Skeletal muscle cell (primary cell): ENCODE results near the gene CACNA2D3.
"Not testable (repeated sequence)": the region's sequence is repeated elsewhere in the genome, so short reads cannot be mapped to it uniquely, and the experiment has no call there.

Experiments
- DNase-seq: peaks from one replicate; pipeline ENCODE4 v3.0.0-alpha.2; 2010; ENCODE audit warnings: low read depth
- H3K4me3 ChIP-seq: 2 replicates; pipeline ENCODE4 v1.5.1; 2011; ENCODE audit warnings: low read depth, mild to moderate bottlenecking, control low read depth, low read length, moderate library complexity

CACNA2D3 gene

DNA sequence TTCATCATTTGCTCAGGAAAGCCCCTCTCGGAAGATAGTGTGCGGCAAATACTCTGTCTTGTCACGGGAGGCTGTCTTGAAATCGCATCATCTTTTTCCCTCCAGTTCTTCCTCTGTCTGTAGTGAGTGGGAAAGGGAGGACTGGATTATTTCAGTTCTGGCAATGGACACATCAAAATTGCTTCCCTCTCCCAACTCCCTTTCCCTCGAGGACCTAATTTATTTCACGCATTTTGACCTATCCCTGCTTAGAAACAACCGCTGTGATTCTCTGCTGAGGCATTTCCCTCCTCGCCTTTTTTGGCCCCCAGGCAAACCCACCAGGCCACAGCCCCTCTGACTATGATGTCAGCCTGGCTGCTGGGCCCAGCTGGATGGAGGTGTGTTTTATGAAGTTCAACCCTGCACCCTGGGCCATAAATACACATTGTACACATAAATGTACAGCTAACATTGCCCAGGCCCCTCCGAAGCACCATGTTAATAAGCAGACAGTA, 944.2 kb downstream of the CACNA2D3 start:
- peak; percentile 28 for DNase-seq
- no peak overlapping the region for H3K4me3 ChIP-seq

DNA sequence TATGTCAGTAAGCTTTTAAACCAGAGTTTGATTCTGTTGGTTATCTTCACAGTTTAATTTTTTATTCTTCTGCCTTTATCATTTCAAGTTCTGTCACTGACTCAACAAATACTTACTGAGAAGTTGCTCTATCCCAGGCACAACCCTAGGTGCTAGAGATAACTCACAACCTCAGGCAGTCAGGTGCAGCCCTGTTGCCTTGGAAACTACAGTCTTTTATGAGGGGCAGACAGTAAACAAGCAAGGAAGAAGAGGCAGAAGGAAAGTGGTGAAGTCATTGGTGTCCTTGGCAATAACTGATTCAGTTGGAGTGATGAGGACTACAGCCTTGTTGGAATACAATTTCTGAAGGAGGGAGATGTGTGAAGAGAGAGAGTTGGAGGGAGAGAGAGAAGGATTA, 947.6 kb downstream of the CACNA2D3 start:
- H3K4me3 ChIP-seq, result no peak overlapping the region
- no peak for DNase-seq

DNA sequence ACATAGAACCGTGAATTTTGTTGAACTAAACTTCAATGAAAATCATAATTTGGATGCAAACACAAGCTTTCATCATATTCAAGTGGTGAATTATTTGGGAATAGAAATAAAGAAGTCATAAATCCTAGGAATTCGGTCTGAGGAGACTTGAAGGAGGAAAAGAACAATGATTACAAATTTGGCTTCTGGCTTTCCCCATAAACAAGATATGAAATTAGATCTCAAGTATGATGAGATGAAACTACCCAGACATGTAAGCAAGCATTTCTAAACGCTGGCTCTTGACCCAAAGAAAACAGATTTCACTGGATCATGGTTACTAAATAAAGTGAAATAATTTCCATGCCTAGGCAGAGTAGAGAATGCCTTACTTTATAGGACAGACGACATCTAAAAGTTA, 952.4 kb downstream of the CACNA2D3 start:
- DNase-seq, result no peak
- H3K4me3 ChIP-seq, result no peak overlapping the region

DNA sequence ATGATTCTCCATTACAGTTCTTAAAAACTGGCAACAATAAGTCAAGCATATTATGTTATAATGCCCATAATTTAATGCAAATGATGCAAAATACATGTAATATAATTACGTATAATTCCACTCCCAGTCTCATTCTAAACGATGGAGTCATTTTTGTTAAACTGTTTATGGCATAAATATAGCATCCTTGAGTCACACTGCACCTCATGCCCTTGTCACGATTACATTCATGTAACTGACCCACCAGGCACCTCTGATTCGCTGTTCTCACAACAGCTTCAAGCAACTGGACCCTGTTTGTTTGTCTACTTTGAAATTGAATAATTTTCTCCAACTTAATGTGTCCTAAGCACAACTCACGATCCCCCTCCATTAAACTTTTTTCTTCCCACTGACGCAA, 953.5 kb downstream of the CACNA2D3 start:
- H3K4me3 ChIP-seq, result no peak overlapping the region
- no peak for DNase-seq

DNA sequence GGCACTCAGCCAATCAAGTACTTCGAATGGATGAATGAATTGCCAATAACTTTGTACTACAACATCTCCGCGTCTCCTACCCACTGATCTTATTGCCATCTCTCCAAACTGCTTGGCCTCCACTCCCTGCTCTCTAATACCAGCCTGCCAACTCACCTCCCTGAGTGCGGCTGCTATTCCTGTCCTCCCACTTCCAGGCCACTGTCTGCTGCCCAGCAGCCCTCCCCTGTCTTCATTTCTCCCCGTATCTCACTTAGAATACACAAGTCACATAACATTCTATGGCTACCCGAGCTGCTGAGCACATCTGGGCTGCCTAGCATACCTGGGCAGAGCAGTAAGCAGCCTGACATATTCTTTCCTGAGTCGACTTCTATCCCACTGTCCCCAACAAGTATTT, 955.4 kb downstream of the CACNA2D3 start:
- H3K4me3 ChIP-seq, result no peak overlapping the region
- DNase-seq, result no peak

DNA sequence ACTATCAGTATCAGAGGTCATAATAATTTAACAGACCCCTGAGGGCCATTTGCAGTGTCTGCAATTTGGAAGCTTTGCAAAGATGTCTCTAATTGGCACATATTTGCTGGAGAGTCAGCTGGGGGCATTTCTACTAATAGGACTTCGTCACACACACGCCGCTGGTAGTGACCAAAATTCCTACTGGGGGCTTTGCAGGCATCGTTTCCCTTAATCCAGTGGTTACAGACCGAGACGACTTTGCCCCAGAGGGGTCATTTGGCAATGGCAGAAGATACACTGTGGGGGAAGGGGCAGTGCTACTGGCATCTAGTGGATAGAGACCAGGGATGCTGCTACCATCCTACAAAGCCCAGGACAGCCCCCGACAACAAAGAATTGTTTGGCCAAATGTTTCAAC, 956.5 kb downstream of the CACNA2D3 start:
- DNase-seq, result no peak

DNA sequence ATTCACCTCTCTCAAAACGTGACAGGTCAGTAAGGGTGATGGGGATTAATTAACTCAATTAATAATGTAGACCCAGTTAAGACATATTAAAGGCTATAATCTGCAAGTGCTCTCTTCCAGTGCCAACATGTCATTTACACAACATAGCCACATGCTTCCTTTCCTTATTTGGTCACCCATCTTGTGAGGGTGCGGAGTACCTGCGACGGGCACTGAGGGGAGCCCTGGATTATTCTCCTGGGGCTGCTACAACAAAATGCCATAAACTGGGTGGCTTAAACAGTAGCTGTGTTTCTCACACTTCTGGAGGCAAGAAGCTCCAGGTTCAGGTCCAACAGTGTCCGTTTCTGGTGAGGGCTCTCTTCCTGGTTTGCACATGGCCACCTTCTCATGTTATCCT, 962.9 kb downstream of the CACNA2D3 start:
- no peak overlapping the region for H3K4me3 ChIP-seq
- DNase-seq, result no peak

More for the DNA sequence above, 956.5 kb downstream of the CACNA2D3 start:
- no peak overlapping the region for H3K4me3 ChIP-seq

DNA sequence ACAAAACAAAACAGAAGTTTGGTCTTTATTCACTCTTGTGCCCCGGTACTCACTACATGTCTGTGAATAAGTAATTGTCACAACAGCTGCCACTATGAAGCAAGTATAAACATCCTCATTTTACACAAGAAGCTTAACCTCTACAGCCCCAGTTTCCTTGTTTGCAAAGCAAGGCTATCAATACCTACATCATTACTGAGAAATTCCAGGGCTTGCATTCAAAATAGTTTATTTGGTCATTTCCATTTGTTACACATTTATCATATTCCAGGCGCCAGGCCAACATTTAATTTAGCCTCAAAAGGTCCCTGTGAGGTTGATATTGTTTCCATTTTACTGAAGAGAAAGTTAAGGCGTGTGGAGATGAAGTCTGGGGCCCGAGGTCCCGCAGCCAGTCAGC, 966.9 kb downstream of the CACNA2D3 start:
- no peak overlapping the region for H3K4me3 ChIP-seq
- DNase-seq, result peak; percentile 5

DNA sequence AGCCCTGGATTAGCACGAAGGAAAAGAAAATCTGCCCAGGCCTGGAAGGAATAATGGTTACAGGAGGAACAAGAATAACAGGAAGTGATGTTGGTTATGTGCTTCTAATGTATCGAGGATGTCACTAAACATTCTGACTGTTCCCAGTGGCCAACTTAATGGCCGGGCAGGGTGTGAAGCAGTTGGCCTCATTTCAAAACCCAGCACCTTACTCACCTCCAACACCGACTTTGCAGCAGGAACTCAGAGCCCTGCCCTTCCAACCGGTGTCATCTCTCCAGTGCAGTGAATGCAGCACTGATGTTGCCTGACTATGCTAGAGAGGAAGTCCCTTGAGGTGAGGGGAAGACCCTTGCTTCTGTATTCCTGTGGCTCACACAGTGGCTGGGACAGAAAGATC, 967.9 kb downstream of the CACNA2D3 start:
- no peak for DNase-seq

DNA sequence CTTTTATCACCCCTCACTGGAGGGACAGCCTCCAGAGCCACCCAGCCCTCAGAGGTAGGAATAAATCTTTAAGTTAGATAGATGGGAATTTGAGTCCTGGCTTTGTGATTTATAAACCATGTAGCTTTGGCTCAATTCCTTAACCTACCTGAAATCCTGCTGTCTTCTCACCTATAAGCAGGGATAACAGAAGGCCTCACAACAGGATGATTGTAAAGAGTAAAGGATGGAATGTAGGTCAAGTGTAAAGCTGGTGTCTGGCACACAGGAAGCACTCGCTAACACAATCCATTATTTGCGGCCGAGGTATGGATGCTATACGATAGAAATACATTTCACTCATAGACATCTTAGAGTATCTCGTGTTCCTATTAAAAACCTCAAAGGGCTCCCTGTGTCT, 968.4 kb downstream of the CACNA2D3 start:
- no peak overlapping the region for H3K4me3 ChIP-seq
- no peak for DNase-seq

More for the DNA sequence above, 967.9 kb downstream of the CACNA2D3 start:
- no peak overlapping the region for H3K4me3 ChIP-seq

DNA sequence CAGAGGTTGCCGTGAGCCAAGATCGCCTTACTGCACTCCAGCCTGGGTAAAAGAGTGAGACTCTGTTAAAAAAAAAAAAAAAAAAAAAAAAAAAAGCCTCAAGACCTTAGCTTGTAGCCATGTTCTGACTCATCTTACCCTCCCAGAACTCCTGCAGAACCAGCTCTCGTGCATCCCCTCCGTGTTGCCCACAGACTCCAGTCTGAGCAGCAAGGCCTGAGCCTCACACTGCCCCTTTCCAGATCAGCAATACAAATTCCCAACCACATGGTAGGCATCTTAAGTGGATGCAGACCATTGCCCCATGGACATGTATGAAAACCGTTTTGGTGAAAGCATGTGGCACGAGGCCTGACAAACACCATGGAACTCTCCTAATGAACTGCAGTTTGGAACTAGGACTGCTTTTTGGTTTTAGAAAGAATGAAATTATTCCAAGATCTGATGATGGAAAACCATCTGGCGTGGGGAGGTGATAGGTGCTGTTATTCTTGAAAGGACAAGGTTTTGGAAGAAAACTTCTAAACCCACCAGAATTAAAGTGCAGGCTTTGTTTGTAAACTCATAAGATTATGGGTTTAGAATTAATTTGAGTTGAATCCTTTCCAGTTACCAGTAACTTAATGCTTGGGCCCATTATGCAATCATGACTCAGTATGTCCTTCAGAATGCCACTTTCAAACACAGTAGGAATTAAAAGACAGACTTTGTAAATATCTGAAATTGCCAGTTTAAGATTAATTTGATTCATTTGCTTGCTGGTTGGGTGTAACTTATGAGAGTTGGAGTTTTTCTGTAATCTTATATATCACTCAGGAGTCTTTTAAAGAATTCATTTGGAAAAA, 969.3 kb downstream of the CACNA2D3 start:
- H3K4me3 ChIP-seq, result no peak overlapping the region
- DNase-seq, result peak; percentile 22

DNA sequence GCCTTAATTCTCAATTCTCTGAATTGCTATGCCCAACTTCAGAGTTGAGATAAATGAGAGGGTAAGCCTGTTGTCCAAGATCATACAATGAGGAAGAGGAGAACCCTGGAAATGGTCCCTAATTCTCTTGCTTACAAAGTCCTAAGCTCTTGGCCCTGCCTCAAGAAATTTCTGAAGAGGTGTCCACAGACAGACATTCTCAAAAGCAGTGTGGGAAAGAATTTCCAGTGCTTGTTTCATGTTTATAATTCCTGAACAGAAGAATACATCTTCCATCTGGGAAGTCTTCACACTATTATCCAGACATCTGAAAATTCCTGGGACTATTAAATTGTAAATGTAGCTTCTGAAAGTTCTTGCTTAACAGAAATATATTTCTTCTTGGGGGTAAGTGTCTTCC, 972.3 kb downstream of the CACNA2D3 start:
- H3K4me3 ChIP-seq, result no peak overlapping the region
- DNase-seq, result no peak

DNA sequence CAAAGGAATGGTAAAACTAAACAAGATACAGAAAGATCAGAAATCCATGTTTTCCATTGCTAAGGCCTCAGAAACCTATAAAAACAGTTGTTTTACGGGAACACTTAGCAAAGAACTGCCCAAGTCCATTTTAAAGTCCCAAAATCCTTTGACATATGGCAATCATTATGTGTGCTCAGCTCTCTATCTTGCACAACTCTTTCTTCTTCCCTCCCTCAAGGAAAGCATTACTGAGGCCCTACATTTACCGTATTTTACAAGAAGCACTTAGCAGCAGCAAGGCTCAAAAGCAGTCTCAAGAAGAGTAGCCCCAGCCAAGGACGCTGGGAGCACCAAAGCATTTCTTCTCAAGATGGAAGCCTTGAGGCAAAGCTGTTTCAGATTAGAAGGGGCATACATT, 975.1 kb downstream of the CACNA2D3 start:
- no peak overlapping the region for H3K4me3 ChIP-seq
- peak; percentile 24 for DNase-seq

DNA sequence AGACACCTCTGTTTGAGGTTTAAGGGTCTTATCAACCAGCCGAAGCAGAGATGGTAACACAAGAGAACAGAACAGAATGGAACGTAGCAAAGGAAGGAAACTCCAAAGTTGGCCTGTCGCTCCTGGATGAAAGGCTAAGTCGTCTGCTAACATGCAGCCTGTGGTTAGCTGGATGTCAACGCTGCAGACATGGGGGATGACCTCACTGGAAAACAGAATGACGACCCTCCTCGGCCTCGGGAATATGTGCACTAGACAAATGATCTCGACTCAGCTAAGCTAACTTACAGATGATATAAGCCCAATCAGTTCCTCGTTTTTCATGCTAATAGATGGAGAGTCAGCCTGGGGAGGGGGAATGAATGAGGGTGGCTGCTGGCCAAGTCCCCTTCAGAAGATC, 983.3 kb downstream of the CACNA2D3 start:
- H3K4me3 ChIP-seq, result no peak overlapping the region
- no peak for DNase-seq

DNA sequence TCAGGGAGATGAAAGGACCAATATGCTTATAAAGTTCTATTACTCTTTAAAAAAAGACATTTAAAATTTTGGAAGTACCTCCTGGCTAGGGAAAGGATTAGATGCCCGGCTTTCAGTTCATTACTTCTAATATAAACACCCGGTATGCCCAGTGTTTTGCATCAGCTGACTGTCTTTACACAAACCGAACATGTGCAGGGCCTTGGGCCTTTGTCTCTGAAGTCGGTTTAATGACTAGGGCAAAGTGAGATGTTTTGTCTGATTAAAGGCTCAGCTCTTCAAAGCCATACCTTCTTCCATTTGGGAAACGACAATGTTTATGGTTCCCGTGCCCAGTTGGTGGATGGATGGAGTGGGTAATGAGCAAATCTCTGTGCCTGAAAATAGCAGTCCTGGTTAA, 984.8 kb downstream of the CACNA2D3 start:
- no peak for DNase-seq
- no peak overlapping the region for H3K4me3 ChIP-seq

DNA sequence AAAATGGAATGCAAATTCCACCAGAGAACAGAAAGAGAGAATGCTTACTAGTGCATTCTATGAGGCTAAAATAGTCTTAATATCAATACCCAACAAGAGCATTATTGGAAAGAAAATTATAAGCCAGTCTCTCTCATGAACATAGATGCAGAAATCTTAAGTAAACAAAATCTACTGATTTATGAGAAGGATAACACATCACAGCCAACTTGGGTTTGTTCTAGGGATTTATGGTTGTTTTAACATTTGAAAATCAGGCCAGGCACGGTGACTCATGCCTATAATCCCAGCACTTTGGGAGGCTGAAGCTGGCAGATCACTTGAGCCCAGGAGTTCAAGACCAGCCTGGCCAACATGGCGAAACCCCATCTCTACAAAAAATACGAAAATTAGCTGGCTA, 989.6 kb downstream of the CACNA2D3 start:
- not testable (repeated sequence) for H3K4me3 ChIP-seq, DNase-seq

DNA sequence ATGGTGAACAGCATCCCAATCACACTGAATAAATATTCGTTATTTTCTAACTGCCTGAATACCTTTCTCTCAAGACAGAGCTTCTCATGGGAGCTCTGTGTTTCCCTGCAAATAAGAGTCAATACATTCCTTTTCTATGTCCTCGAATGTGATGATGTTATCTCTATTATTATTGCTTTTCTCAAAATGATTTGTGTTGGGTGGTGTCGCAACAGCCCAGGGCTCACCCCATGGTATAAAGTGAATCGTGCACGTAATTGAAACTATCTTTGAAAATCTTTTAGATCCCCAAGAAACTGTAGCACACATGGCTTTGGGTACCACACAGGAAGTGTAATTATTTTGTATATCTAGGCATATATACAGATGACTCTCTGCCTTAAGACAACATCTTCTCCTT, 996.1 kb downstream of the CACNA2D3 start:
- no peak overlapping the region for H3K4me3 ChIP-seq
- no peak for DNase-seq

DNA sequence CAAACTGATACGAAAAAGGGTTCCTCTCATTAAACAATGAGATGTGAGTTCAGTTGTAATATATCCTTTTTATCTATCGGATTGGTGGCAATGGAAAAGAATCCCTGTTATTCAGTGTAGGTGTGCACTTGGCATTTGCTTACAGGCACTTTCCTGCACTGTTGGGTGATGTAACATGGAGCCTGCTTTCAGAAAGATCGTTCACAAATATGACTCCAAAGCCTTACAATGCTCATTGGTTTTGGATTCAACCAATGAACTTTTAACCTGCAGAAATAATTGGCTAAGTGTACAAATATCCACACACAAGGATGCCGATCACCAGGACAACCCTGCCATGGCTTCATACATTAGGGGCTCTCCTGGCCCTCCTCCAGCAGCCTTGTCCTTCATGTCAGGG, 996.9 kb downstream of the CACNA2D3 start:
- no peak overlapping the region for H3K4me3 ChIP-seq
- DNase-seq, result no peak

DNA sequence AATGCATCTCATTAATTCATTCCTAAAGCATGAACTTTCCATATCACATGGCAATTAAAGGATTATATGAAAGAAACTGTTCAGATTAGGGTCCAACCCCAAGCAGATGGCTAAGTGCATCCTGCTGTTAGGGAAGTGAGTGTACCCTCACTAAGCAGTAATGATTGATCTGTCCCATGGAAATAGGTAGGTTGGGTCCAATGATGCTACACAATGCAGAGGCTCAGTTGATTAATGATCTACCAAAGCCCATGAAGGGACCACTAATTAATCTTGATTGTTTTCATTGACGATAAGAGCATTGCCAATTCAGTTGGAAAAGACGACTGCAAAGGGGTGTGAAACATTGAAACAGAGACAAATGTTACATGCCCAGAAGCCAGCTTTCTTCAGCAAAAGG, 1000.0 kb downstream of the CACNA2D3 start:
- no peak for DNase-seq
- H3K4me3 ChIP-seq, result no peak overlapping the region
